ENCODE results near the gene MUC5AC.
"Not testable (repeated sequence)": the region's sequence is repeated elsewhere in the genome, so short reads cannot be mapped to it uniquely, and the experiment has no call there.

Gene MUC5AC

DNA sequence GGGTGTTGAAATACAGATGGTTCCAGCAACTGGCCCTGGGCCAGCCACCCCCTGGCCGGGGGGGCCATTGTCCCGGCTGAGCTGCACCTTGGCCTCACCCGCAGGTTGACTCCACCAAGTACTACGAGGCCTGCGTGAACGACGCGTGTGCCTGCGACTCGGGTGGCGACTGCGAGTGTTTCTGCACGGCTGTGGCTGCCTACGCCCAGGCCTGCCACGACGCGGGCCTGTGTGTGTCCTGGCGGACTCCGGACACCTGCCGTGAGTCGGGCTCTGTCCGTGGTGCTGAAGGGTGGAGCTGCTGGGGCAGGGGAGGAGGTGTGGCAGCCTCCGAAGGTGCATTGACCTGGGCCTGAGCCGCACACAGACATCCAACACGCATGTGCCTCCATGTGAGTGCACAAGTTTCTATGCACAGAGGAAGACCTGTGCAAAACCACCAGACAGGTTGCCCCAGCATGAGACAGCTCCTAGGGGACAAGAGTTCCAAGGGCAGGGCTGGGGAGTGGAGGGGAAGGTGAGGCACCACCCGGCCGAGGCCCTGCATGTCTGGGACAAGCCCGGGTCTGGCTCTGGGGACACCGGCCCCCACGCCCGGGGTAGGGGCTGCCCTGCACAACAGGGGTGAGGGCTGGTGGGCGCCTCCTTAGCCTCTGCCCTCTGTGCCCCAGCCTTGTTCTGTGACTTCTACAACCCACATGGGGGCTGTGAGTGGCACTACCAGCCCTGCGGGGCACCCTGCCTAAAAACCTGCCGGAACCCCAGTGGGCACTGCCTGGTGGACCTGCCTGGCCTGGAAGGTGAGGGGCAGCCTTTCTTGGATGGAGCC lies 81.2 kb downstream of the MUC5AC start:
- no peak for DNase-seq

DNA sequence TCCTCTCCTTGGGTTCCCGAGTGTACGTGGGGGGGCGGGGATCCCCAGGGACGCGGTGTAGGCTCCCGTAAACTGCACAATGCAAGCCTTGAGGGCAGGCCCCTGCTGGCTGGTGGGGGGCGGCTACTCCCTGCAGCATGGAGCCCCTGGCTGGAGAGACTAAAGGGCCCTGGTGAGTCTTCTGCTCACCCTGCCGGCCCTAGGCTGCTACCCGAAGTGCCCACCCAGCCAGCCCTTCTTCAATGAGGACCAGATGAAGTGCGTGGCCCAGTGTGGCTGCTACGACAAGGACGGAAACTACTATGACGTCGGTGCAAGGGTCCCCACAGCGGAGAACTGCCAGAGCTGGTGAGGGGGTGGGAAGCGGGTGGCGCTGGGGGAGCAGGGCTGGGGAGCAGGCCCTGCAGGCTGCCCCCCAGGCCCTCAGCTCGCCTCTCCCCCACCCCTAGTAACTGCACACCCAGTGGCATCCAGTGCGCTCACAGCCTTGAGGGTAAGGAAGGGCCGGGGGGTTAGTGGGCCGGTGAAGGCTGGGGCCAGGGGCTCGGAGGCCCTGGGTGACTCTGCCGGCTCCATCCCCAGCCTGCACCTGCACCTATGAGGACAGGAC lies 81.9 kb downstream of the MUC5AC start:
- no peak for DNase-seq

DNA sequence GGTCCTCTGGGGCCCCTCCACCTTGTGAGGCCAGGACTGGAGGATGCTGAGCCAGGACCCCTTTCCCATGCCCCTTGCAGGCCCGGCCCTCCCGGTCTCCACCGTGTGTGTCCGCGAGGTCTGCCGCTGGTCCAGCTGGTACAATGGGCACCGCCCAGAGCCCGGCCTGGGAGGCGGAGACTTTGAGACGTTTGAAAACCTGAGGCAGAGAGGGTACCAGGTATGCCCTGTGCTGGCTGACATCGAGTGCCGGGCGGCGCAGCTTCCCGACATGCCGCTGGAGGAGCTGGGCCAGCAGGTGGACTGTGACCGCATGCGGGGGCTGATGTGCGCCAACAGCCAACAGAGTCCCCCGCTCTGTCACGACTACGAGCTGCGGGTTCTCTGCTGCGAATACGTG lies 83.0 kb downstream of the MUC5AC start:
- DNase-seq: no peak

DNA sequence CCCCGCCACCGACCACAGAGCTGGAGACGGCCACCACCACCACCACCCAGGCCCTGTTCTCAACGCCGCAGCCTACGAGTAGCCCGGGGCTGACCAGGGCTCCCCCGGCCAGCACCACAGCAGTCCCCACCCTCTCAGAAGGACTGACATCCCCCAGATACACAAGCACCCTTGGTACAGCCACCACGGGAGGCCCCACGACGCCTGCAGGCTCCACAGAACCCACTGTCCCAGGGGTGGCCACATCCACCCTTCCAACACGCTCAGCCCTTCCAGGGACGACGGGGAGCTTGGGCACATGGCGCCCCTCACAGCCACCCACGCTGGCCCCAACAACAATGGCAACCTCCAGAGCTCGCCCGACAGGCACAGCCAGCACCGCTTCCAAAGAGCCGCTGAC lies 84.0 kb downstream of the MUC5AC start:
- DNase-seq: no peak

- DNase-seq: no peak
Observed at GRCh38 chr11:1242289-1242688, 84.5 kb downstream of the MUC5AC start.

DNA sequence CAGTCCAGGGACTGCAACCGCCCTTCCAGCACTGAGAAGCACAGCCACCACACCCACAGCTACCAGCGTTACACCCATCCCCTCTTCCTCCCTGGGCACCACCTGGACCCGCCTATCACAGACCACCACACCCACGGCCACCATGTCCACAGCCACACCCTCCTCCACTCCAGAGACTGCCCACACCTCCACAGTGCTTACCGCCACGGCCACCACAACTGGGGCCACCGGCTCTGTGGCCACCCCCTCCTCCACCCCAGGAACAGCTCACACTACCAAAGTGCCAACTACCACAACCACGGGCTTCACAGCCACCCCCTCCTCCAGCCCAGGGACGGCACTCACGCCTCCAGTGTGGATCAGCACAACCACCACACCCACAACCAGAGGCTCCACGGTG lies 85.0 kb downstream of the MUC5AC start:
- DNase-seq: not testable (repeated sequence)

DNA sequence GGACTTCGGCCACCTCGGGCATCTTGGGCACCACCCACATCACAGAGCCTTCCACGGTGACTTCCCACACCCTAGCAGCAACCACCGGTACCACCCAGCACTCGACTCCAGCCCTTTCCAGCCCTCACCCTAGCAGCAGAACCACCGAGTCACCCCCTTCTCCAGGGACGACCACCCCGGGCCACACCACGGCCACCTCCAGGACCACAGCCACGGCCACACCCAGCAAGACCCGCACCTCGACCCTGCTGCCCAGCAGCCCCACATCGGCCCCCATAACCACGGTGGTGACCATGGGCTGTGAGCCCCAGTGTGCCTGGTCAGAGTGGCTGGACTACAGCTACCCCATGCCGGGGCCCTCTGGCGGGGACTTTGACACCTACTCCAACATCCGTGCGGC lies 85.8 kb downstream of the MUC5AC start:
- not testable (repeated sequence) for DNase-seq

- DNase-seq: not testable (repeated sequence)
Observed at GRCh38 chr11:1244557-1244956, 86.8 kb downstream of the MUC5AC start.

GRCh38 chr11:1245717-1246116 lies 88.0 kb downstream of the MUC5AC start:
- not testable (repeated sequence) for DNase-seq

DNA sequence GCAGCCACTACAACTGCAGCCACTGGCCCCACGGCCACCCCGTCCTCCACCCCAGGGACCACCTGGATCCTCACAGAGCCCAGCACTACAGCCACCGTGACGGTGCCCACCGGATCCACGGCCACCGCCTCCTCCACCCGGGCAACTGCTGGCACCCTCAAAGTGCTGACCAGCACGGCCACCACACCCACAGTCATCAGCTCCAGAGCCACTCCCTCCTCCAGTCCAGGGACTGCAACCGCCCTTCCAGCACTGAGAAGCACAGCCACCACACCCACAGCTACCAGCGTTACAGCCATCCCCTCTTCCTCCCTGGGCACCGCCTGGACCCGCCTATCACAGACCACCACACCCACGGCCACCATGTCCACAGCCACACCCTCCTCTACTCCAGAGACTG lies 88.5 kb downstream of the MUC5AC start:
- not testable (repeated sequence) for DNase-seq

- not testable (repeated sequence) for DNase-seq
Observed at GRCh38 chr11:1247026-1247425, 89.3 kb downstream of the MUC5AC start.

GRCh38 chr11:1248951-1249350 lies 91.2 kb downstream of the MUC5AC start:
- DNase-seq: not testable (repeated sequence)

GRCh38 chr11:1250411-1250810 lies 92.7 kb downstream of the MUC5AC start:
- DNase-seq: not testable (repeated sequence)

Data from kidney glomerular epithelial cell (primary cell).